ENCODE measurements around the gene MCHR1. TPM values are rescaled to one million over a fixed set of nuclear protein-coding genes. Genes with fewer than 3 reads are reported as not detected.

The MCHR1 gene
- total RNA-seq, 1 experiment from 2014 or later = not detected

DNA sequence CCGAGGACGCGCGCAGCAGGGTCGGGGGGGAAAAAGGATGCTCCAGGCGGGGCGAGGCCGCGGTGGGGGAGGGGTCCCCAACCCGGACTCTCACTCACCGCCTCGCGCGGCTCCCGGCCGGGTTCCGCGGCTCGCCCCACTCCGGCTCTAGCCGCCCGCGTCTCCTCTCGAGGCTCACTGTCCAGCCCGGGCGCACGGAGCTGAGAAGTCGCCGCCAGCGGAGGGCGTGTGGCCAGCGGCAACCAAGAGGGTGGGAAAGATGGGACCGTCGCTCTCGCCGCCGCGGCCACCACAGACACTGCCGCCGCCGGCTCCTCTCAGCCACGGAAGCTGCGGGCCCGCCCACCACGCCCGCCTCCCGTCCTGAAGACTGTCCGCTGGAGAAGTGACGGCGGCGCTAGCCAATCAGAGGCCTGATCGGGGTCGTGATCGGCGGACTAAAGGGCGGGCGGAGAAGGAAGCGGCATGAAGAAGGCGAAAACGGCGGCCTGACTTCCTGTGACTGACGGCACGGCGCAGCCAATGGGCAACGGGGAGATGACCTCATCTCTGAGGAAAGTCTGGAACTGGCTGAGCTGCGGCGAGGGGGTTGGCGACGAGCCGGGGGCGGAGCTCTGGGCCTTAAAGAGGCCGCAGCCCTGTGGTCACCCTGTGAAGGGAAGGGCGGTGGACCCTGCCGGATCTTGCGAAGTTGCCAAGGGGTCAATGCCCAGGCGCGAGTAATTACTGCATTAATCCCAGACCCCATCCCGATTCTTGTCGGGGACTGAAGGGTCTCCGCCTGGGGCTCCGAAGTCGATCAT lies 42.7 kb upstream of the MCHR1 start, which contains the start of gene MRTFA:
Gene MRTFA, minus strand, starts transcription at position 340 of the 803 bp plus-strand sequence.
- no TSS peak for BruUV-seq (replicated peaks)
- no peaks in the 10 kb centered on the region for H3K9me3 Mint-ChIP-seq (ENCODE audit: unreplicated experiment)
- H3K27ac Mint-ChIP-seq (ENCODE audit: low read depth, unreplicated experiment) = peak within 1 kb of the TSS; percentile 94
- peak within 1 kb of the TSS; percentile 88 for H3K4me3 Mint-ChIP-seq (ENCODE audit: unreplicated experiment)
- TF ChIP-seq, protein P1, sequence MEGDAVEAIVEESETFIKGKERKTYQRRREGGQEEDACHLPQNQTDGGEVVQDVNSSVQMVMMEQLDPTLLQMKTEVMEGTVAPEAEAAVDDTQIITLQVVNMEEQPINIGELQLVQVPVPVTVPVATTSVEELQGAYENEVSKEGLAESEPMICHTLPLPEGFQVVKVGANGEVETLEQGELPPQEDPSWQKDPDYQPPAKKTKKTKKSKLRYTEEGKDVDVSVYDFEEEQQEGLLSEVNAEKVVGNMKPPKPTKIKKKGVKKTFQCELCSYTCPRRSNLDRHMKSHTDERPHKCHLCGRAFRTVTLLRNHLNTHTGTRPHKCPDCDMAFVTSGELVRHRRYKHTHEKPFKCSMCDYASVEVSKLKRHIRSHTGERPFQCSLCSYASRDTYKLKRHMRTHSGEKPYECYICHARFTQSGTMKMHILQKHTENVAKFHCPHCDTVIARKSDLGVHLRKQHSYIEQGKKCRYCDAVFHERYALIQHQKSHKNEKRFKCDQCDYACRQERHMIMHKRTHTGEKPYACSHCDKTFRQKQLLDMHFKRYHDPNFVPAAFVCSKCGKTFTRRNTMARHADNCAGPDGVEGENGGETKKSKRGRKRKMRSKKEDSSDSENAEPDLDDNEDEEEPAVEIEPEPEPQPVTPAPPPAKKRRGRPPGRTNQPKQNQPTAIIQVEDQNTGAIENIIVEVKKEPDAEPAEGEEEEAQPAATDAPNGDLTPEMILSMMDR (IDR thresholded peaks at IDR 0.05; ENCODE audit: unreplicated experiment) = no peak
- ChIA-PET CTCF (interaction anchor here (0.6 to 3.1 kb wide), 5 partner anchors 9 to 200 kb away, joined by 3 to 12 read pairs (median 8); no protein-coding TSS in a partner anchor), POLR2A (interaction anchor here (0.5 to 5.9 kb wide), 45 partner anchors 8 to 458 kb away, joined by 3 to 59 read pairs (median 5); no protein-coding TSS in a partner anchor)
- DNase-seq (ENCODE audit: unreplicated experiment) = peak; percentile 99
- H3K36me3 Mint-ChIP-seq (ENCODE audit: insufficient read depth, unreplicated experiment) = no peaks in the 10 kb centered on the region
- H3K4me1 Mint-ChIP-seq (ENCODE audit: insufficient read depth, unreplicated experiment) = peaks cover 28% of the 10 kb centered on the region
- no peaks in the 10 kb centered on the region for H3K27me3 Mint-ChIP-seq (ENCODE audit: insufficient read depth, unreplicated experiment)
- intact Hi-C loops (cut with micrococcal nuclease) = loop anchor here (2.0 kb wide), 2 partner anchors 48 to 112 kb away; no protein-coding TSS in a partner anchor

- intact Hi-C loops (cut with micrococcal nuclease) = loop anchor here (2.0 kb wide), 2 partner anchors 49 to 113 kb away; no protein-coding TSS in a partner anchor
- H3K9me3 Mint-ChIP-seq (ENCODE audit: unreplicated experiment) = no peaks in the 10 kb centered on the region
- no peaks in the 10 kb centered on the region for H3K27me3 Mint-ChIP-seq (ENCODE audit: insufficient read depth, unreplicated experiment)
- BruUV-seq (replicated peaks) = TSS peak; percentile 80
- peak overlapping the region; percentile 88 for H3K4me3 Mint-ChIP-seq (ENCODE audit: unreplicated experiment)
- no peak for DNase-seq (ENCODE audit: unreplicated experiment)
- peak overlapping the region; percentile 94 for H3K27ac Mint-ChIP-seq (ENCODE audit: low read depth, unreplicated experiment)
- ChIA-PET CTCF (interaction anchor here (3.0 to 3.1 kb wide), 2 partner anchors 112 to 201 kb away, joined by 10 to 12 read pairs; no protein-coding TSS in a partner anchor), POLR2A (interaction anchor here (0.6 to 5.9 kb wide), 42 partner anchors 7 to 459 kb away, joined by 3 to 59 read pairs (median 5); no protein-coding TSS in a partner anchor)
- TF ChIP-seq, protein P1 (IDR thresholded peaks at IDR 0.05; ENCODE audit: unreplicated experiment) = no peak
- H3K4me1 Mint-ChIP-seq (ENCODE audit: insufficient read depth, unreplicated experiment) = peaks cover 23% of the 10 kb centered on the region
- H3K36me3 Mint-ChIP-seq (ENCODE audit: insufficient read depth, unreplicated experiment) = no peaks in the 10 kb centered on the region
Measured at GRCh38 chr22:40637183-40638150, 41.8 kb upstream of the MCHR1 start.

DNA sequence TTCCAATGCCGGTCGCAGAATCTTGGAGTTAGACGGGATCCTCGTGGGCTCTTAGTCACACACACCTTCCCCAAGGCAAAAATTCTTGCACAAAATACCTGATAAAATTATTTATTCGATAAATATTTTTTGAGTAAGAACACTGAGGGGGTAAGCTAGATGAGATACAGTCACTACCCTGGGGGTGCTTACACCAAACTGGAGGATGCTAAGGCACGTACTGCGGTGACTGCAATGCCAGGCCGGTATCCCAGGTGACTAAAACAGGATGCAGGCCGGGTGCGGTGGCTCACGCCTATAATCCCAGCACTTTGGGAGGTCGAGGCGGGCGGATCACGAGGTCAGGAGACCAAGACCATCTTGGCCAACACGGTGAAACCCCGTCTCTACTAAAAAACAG lies 41.0 kb upstream of the MCHR1 start:
- intact Hi-C loops (cut with micrococcal nuclease) = no loop called here
- Mint-ChIP-seq H3K27ac (ENCODE audit: low read depth, unreplicated experiment) (no peak overlapping the region), H3K36me3 (ENCODE audit: insufficient read depth, unreplicated experiment) (no peaks in the 10 kb centered on the region), H3K4me3 (ENCODE audit: unreplicated experiment) (no peak overlapping the region), H3K4me1 (ENCODE audit: insufficient read depth, unreplicated experiment) (peaks cover 23% of the 10 kb centered on the region), H3K9me3 (ENCODE audit: unreplicated experiment) (no peaks in the 10 kb centered on the region), H3K27me3 (ENCODE audit: insufficient read depth, unreplicated experiment) (no peaks in the 10 kb centered on the region)
- no TSS peak for BruUV-seq (replicated peaks)
- ChIA-PET CTCF (interaction anchor here (3.0 to 3.1 kb wide), 2 partner anchors 113 to 202 kb away, joined by 10 to 12 read pairs; no protein-coding TSS in a partner anchor), POLR2A (interaction anchor here (0.6 to 5.9 kb wide), 6 partner anchors 11 to 219 kb away, joined by 3 to 59 read pairs (median 26); partner anchors contain the start of gene XPNPEP3)
- TF ChIP-seq, protein P1 (IDR thresholded peaks at IDR 0.05; ENCODE audit: unreplicated experiment) = no peak
- DNase-seq (ENCODE audit: unreplicated experiment) = no peak

Data from MCF 10A (cell line).